ENCODE measurements around the gene AGT.

Gene AGT

GRCh38 chr1:230706887-230707731 lies 6.8 kb downstream of the AGT start:
- TF ChIP-seq SIN3A (IDR thresholded peaks at IDR 0.05; ENCODE audit: borderline replicate concordance, insufficient read depth, low read length) (no peak), REST (IDR thresholded peaks at IDR 0.05; ENCODE audit: insufficient read depth in 1 of 2, low read depth in 2 of 2, low read length in 2 of 2) (no peak), FOXP2 (optimal IDR thresholded peaks at IDR 0.05; ENCODE audit: borderline replicate concordance, extremely low read depth, extremely low read length, insufficient read depth) (no peak), POLR2AphosphoS5 (IDR thresholded peaks at IDR 0.05; ENCODE audit: low read depth, low read length) (no peak), TAF1 (IDR thresholded peaks at IDR 0.05; ENCODE audit: borderline replicate concordance, insufficient read depth, low read length) (no peak)

- TF ChIP-seq FOXP2 (optimal IDR thresholded peaks at IDR 0.05; ENCODE audit: borderline replicate concordance, extremely low read depth, extremely low read length, insufficient read depth): no peak
Observed at GRCh38 chr1:230706020-230706699, 7.8 kb downstream of the AGT start.

GRCh38 chr1:230705289-230706019 lies 8.5 kb downstream of the AGT start:
- TF ChIP-seq REST (IDR thresholded peaks at IDR 0.05; ENCODE audit: insufficient read depth in 1 of 2, low read depth in 2 of 2, low read length in 2 of 2): no peak
- no peak for TF ChIP-seq SIN3A (IDR thresholded peaks at IDR 0.05; ENCODE audit: borderline replicate concordance, insufficient read depth, low read length)
- TF ChIP-seq TAF1 (IDR thresholded peaks at IDR 0.05; ENCODE audit: borderline replicate concordance, insufficient read depth, low read length): no peak

- no peak for TF ChIP-seq TAF1 (IDR thresholded peaks at IDR 0.05; ENCODE audit: borderline replicate concordance, insufficient read depth, low read length)
- TF ChIP-seq FOXP2 (optimal IDR thresholded peaks at IDR 0.05; ENCODE audit: borderline replicate concordance, extremely low read depth, extremely low read length, insufficient read depth): no peak
- TF ChIP-seq REST (IDR thresholded peaks at IDR 0.05; ENCODE audit: insufficient read depth in 1 of 2, low read depth in 2 of 2, low read length in 2 of 2): no peak
- TF ChIP-seq POLR2AphosphoS5 (IDR thresholded peaks at IDR 0.05; ENCODE audit: low read depth, low read length): no peak
- TF ChIP-seq SIN3A (IDR thresholded peaks at IDR 0.05; ENCODE audit: borderline replicate concordance, insufficient read depth, low read length): no peak
Observed at GRCh38 chr1:230704830-230705229, 9.1 kb downstream of the AGT start.

- TF ChIP-seq POLR2AphosphoS5 (IDR thresholded peaks at IDR 0.05; ENCODE audit: low read depth, low read length) (no peak), SIN3A (IDR thresholded peaks at IDR 0.05; ENCODE audit: borderline replicate concordance, insufficient read depth, low read length) (no peak), TAF1 (IDR thresholded peaks at IDR 0.05; ENCODE audit: borderline replicate concordance, insufficient read depth, low read length) (no peak), FOXP2 (optimal IDR thresholded peaks at IDR 0.05; ENCODE audit: borderline replicate concordance, extremely low read depth, extremely low read length, insufficient read depth) (no peak), REST (IDR thresholded peaks at IDR 0.05; ENCODE audit: insufficient read depth in 1 of 2, low read depth in 2 of 2, low read length in 2 of 2) (no peak)
Observed at GRCh38 chr1:230703679-230704385, 10.1 kb downstream of the AGT start.
